Suprapubic skin (tissue), 4 donors: ENCODE data around the gene RNF175.

Source experiments
- EP300 ChIP-seq: sonication (generic); formaldehyde crosslinking; IDR thresholded peaks from one replicate; pipeline ENCODE4 v1.6.1; 2017; ENCODE audit warnings: antibody characterized with exemption
- POLR2AphosphoS5 ChIP-seq, 3 donors: sonication (generic); formaldehyde crosslinking; IDR thresholded peaks; one replicate each; pipeline ENCODE4 v1.6.1; 2017; ENCODE audit warnings: antibody characterized with exemption in 3 of 3
- TF ChIP-seq, protein P1 (sequence below), 2 donors: fragments of 200-600 bp in 1 of 2; fragments of 450-650 bp in 1 of 2; sonication (generic) in 1 of 2; IDR thresholded peaks; one replicate each; pipeline ENCODE4 v1.5.1; 2016 to 2019; ENCODE audit warnings: antibody characterized with exemption in 2 of 2, mild to moderate bottlenecking in 1 of 2, moderate library complexity in 1 of 2

DNA sequence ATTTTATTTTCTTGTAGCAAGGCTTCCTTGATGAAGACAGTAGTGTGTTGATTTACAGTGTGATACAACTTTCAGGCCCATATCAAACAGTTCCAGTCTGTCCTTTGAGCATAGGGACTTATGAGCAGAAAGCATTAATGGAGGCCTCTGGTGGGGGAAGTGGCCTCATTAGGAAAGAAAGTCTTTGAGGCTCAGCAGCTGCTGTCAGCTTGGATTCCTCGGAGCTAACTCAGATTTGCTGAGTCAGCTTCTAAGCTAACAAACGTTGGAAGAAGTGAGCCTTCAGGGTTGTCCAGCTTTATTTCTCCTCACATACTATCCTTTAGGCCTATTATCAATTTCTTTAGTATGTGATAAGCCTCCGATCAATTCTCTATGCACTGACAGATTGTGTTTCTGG is 44.9 kb upstream of the RNF175 start:
- no peak for TF ChIP-seq POLR2AphosphoS5 (IDR thresholded peaks at IDR 0.05)
- TF ChIP-seq, protein P1, sequence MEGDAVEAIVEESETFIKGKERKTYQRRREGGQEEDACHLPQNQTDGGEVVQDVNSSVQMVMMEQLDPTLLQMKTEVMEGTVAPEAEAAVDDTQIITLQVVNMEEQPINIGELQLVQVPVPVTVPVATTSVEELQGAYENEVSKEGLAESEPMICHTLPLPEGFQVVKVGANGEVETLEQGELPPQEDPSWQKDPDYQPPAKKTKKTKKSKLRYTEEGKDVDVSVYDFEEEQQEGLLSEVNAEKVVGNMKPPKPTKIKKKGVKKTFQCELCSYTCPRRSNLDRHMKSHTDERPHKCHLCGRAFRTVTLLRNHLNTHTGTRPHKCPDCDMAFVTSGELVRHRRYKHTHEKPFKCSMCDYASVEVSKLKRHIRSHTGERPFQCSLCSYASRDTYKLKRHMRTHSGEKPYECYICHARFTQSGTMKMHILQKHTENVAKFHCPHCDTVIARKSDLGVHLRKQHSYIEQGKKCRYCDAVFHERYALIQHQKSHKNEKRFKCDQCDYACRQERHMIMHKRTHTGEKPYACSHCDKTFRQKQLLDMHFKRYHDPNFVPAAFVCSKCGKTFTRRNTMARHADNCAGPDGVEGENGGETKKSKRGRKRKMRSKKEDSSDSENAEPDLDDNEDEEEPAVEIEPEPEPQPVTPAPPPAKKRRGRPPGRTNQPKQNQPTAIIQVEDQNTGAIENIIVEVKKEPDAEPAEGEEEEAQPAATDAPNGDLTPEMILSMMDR (IDR thresholded peaks at IDR 0.05), result no peak
- no peak for TF ChIP-seq EP300
